ENCODE results near the gene SHKBP1.

Gene SHKBP1

DNA sequence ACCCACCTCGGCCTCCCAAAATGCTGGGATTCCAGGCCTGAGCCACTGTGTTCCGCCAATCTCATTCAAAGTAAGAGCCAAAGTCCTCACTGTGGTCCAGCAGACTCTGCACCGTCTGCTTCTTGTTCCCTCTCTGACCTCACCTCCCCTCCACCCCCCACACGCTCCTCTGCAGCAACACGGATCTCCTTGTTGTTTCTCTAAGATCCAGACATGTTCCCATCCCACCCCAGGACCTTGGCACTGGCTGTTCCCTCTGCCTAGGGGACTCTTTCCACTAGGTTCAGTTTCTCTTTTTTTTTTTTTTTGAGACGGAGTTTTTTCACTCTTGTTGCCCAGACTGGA is 62.9 kb downstream of the SHKBP1 start:
- Histone ChIP-seq H4K20me1 (no peaks in the 10 kb centered on the region), H3K36me3 (no peaks in the 10 kb centered on the region), H3K4me2 (peak overlapping the region in 3 of 11 experiments; percentile 12 to 21 (median 12); a peak in 1 of 22 replicates), H3K4me3 (no peak overlapping the region), H3K9me3 (replicated peaks in 1 of 11) (no peaks in the 10 kb centered on the region), H3K27ac (no peak overlapping the region), H3K27me3 (no peaks in the 10 kb centered on the region), H3K9ac (no peak overlapping the region), H3K4me1 (peaks cover 12 to 31% (median 20%) of the 10 kb centered on the region in 10 experiments)
- TF ChIP-seq Cebpa-rat (IDR thresholded peaks at IDR 0.05): no peak

DNA sequence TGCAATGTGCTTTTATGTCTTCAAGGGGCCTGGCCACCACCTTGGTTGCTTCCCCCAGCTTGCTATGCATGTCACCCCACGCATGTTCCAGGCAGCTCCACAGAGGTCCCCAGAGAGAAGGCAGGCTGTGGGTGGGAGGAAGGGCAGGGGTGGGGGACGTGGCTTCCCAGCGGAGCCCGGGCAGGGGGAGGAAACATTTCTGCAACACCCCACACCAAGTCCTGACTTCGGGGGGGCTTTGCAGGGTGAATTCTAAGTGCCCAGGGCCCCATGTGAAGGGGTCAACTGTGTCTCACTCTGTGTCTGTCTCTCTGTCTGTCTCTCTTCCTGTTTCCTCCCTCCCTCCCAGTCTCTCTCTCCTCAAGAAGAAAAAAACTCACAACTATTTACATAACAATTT is 64.1 kb downstream of the SHKBP1 start:
- Histone ChIP-seq H4K20me1 (no peaks in the 10 kb centered on the region), H3K27ac (peak overlapping the region in 8 of 11 experiments; percentile 22 to 67 (median 46); a peak in 12 of 22 replicates), H3K4me3 (no peak overlapping the region), H3K9me3 (replicated peaks in 1 of 11) (no peaks in the 10 kb centered on the region), H3K27me3 (no peaks in the 10 kb centered on the region), H3K36me3 (no peaks in the 10 kb centered on the region), H3K4me1 (peaks cover 12 to 31% (median 20%) of the 10 kb centered on the region in 10 experiments), H3K9ac (peak overlapping the region in 9 of 11 experiments; percentile 11 to 57 (median 52); a peak in 12 of 22 replicates), H3K4me2 (peak overlapping the region; percentile 40 to 81 (median 73))
- TF ChIP-seq Cebpa-rat (IDR thresholded peaks at IDR 0.05): no peak

Measured in BLaER1 treated with 17β-estradiol and CSF1 and Interleukin-3, amounts not matched to agents 10 nM and 100 nM (cell line).